Thymus (tissue), 11 donors: ENCODE results near the gene EFR3B. TPM values are rescaled to one million over a fixed set of nuclear protein-coding genes. Genes with fewer than 3 reads are reported as not detected.

Experiments
- DNase-seq, 9 donors: peaks; one replicate each; pipeline ENCODE4 v3.0.0-alpha.2; 2013; ENCODE audit warnings: low spot score in 9 of 9, low read depth in 6 of 9, missing footprints in 1 of 9
- H3K27ac ChIP-seq, 2 donors: one replicate each; pipeline ENCODE4 v1.5.1; 2013; ENCODE audit warnings: control low read depth in 1 of 2, low read depth in 1 of 2, low read length in 1 of 2, mild to moderate bottlenecking in 1 of 2, moderate library complexity in 1 of 2
- H3K27me3 ChIP-seq, 2 donors: one replicate each; pipeline ENCODE4 v1.5.1; 2013; ENCODE audit warnings: low read length in 1 of 2; ENCODE audit not compliant: control insufficient read depth in 2 of 2, insufficient read depth in 1 of 2
- H3K36me3 ChIP-seq, 2 donors: one replicate each; pipeline ENCODE4 v1.5.1; 2013; ENCODE audit warnings: low read length in 1 of 2, mild to moderate bottlenecking in 1 of 2, moderate library complexity in 1 of 2; ENCODE audit not compliant: control insufficient read depth in 2 of 2, insufficient read depth in 2 of 2
- H3K4me1 ChIP-seq, 2 donors: one replicate each; pipeline ENCODE4 v1.5.1; 2013; ENCODE audit warnings: low read length in 2 of 2; ENCODE audit not compliant: control insufficient read depth in 2 of 2, insufficient read depth in 2 of 2
- H3K4me3 ChIP-seq, 2 donors: one replicate each; pipeline ENCODE4 v1.5.1; 2013; ENCODE audit warnings: low read length in 2 of 2, control low read depth in 1 of 2, mild to moderate bottlenecking in 1 of 2
- H3K9me3 ChIP-seq, 2 donors: one replicate each; pipeline ENCODE4 v1.5.1; 2013; ENCODE audit warnings: low read length in 1 of 2, mild to moderate bottlenecking in 1 of 2; ENCODE audit not compliant: control insufficient read depth in 2 of 2, insufficient read depth in 1 of 2
- WGBS: extraction: QIAGEN DNeasy Blood & Tissue Kit; methylation state at CpG from one replicate; pipeline ENCODE4 v1.1.7; 2013; 5-methylcytosine and 5-hydroxymethylcytosine counted together
- polyA plus RNA-seq: library from polyadenylated mRNA; stranded (reverse); fragments of 200-250 nt; gene quantifications from one replicate; pipeline ENCODE4 v1.2.3, GENCODE V29; 2013
- total RNA-seq: library from RNA; stranded (reverse); fragments of 120-200 nt; gene quantifications from one replicate; pipeline ENCODE4 v1.2.4, GENCODE V29; 2013
- donor health status: healthy.

EFR3B gene
- total and polyA plus RNA-seq, 2 donors = 0.18 to 0.33 TPM

GRCh38 chr2:25056098-25056821 lies 14.4 kb downstream of the EFR3B start:
- 67% methylated on average over 9 of the region's 9 CpGs for WGBS

GRCh38 chr2:25062511-25062917 lies 20.6 kb downstream of the EFR3B start:
- 97% methylated on average over 11 of the region's 11 CpGs for WGBS
- no peak overlapping the region for H3K27ac ChIP-seq
- no peak for DNase-seq

More at GRCh38 chr2:25056098-25056821, 14.4 kb downstream of the EFR3B start:
- no peak for DNase-seq
- Histone ChIP-seq H3K4me1 (no peaks in the 10 kb centered on the region), H3K27me3 (no peaks in the 10 kb centered on the region), H3K4me3 (no peak overlapping the region), H3K27ac (no peak overlapping the region), H3K36me3 (no peaks in the 10 kb centered on the region), H3K9me3 (no peaks in the 10 kb centered on the region)

GRCh38 chr2:25063876-25064660 lies 22.2 kb downstream of the EFR3B start:
- Histone ChIP-seq H3K27ac (no peak overlapping the region), H3K4me3 (no peak overlapping the region), H3K9me3 (peaks cover 0 to 2% of the 10 kb centered on the region in 2 donors), H3K36me3 (no peaks in the 10 kb centered on the region), H3K27me3 (no peaks in the 10 kb centered on the region), H3K4me1 (no peaks in the 10 kb centered on the region)
- WGBS = 91% methylated on average over 13 of the region's 13 CpGs
- no peak for DNase-seq

More at GRCh38 chr2:25062511-25062917, 20.6 kb downstream of the EFR3B start:
- no peaks in the 10 kb centered on the region for H3K36me3 ChIP-seq
- H3K4me1 ChIP-seq = no peaks in the 10 kb centered on the region
- H3K4me3 ChIP-seq = no peak overlapping the region
- peaks cover 0 to 2% of the 10 kb centered on the region in 2 donors for H3K9me3 ChIP-seq
- H3K27me3 ChIP-seq = no peaks in the 10 kb centered on the region

GRCh38 chr2:25065768-25066167 lies 23.9 kb downstream of the EFR3B start:
- H3K27me3 ChIP-seq = no peaks in the 10 kb centered on the region
- H3K4me3 ChIP-seq = no peak overlapping the region
- WGBS = 97% methylated on average over 4 of the region's 4 CpGs
- H3K36me3 ChIP-seq = no peaks in the 10 kb centered on the region
- no peak overlapping the region for H3K27ac ChIP-seq
- no peak for DNase-seq
- H3K9me3 ChIP-seq = peaks cover 0 to 2% of the 10 kb centered on the region in 2 donors
- H3K4me1 ChIP-seq = no peaks in the 10 kb centered on the region

- WGBS = 94% methylated on average over 2 of the region's 2 CpGs
- Histone ChIP-seq H3K27ac (no peak overlapping the region), H3K9me3 (peaks cover 0 to 2% of the 10 kb centered on the region in 2 donors), H3K36me3 (no peaks in the 10 kb centered on the region), H3K4me3 (no peak overlapping the region), H3K27me3 (no peaks in the 10 kb centered on the region), H3K4me1 (no peaks in the 10 kb centered on the region)
- DNase-seq = no peak
These were observed 24.6 kb downstream of the EFR3B start for GRCh38 chr2:25066455-25066854.

GRCh38 chr2:25068217-25068616 lies 26.3 kb downstream of the EFR3B start:
- Histone ChIP-seq H3K4me3 (no peak overlapping the region), H3K36me3 (no peaks in the 10 kb centered on the region), H3K9me3 (peaks cover 0 to 2% of the 10 kb centered on the region in 2 donors), H3K4me1 (no peaks in the 10 kb centered on the region), H3K27me3 (no peaks in the 10 kb centered on the region), H3K27ac (no peak overlapping the region)
- WGBS = 93% methylated on average over 5 of the region's 5 CpGs
- DNase-seq = no peak

GRCh38 chr2:25071966-25072365 lies 30.1 kb downstream of the EFR3B start:
- Histone ChIP-seq H3K4me3 (no peak overlapping the region), H3K4me1 (no peaks in the 10 kb centered on the region), H3K9me3 (no peaks in the 10 kb centered on the region), H3K27ac (no peak overlapping the region), H3K36me3 (no peaks in the 10 kb centered on the region), H3K27me3 (no peaks in the 10 kb centered on the region)
- no peak for DNase-seq
- WGBS = 92% methylated on average over 8 of the region's 8 CpGs

- H3K4me3 ChIP-seq = no peak overlapping the region
- 91% methylated on average over 1 of the region's 1 CpG for WGBS
- no peaks in the 10 kb centered on the region for H3K27me3 ChIP-seq
- no peak overlapping the region for H3K27ac ChIP-seq
- no peaks in the 10 kb centered on the region for H3K4me1 ChIP-seq
- no peak for DNase-seq
- H3K9me3 ChIP-seq = no peaks in the 10 kb centered on the region
- H3K36me3 ChIP-seq = no peaks in the 10 kb centered on the region
These were observed 30.7 kb downstream of the EFR3B start for GRCh38 chr2:25072606-25073005.

- H3K27me3 ChIP-seq = no peaks in the 10 kb centered on the region
- DNase-seq = no peak
- WGBS = 94% methylated on average over 5 of the region's 5 CpGs
- no peak overlapping the region for H3K27ac ChIP-seq
- no peaks in the 10 kb centered on the region for H3K36me3 ChIP-seq
- no peak overlapping the region for H3K4me3 ChIP-seq
- no peaks in the 10 kb centered on the region for H3K9me3 ChIP-seq
- H3K4me1 ChIP-seq = peaks cover 0 to 2% of the 10 kb centered on the region in 2 donors
These were observed 31.1 kb downstream of the EFR3B start for GRCh38 chr2:25073025-25073424.
